ENCODE data around the gene LRP2.

The LRP2 gene

DNA sequence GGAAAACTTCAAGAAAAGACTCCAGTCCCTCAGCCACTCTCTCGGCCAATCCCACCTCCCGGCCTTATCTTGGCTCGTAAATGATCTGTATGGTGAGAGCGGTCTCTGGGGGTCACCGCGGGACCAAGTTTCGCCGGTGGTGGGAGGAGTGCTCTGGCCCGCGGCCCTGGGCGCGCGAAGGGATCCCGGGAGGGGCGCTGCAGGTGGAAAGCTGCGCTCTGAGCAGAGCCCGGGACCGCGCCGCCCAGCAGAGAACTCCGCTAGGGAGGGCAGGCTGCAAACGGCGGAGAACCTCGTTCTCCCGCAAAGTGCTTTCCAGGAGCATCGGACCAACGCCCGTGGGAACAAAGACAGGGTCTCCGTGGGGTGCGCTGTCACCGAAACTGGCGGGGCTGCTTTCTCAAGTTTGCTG lies 622 bp downstream of the LRP2 start:
- no peak overlapping the region for H3K27ac ChIP-seq

DNA sequence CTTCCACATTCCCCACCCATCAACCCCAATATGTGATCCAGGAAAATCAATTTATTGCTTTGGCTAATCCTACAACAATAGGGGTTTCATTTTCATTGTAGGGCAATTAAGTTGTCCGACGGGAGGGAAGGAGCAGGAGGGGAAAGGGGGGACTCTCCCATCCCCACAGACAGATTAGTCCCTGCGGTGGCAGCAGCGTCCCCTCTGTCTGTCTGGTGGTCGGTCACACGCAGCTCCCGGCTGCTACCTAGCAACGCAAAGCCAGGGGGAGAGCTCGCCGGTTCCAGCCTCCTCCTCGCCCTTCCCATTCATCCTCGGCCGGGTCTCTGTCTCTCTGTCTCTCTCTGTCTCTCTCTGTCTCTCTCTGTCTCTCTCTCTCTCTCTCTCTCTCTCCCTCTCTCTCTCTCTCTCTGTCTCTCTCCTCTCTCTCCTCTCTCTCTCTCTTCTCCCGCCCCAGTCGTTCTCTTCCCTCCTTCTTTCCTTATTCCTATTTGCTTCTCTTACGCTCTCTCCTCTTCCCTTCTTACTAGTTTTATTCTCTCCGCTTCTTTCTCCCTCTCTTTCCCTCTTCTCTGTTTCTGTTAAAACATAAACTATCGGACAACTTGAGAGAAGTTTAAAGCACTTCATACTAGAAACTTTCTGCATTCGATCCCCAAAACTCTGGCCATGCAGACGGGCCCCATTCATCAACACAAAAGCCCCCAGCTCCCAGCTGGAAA lies 1.2 kb downstream of the LRP2 start:
- no peak overlapping the region for H3K27ac ChIP-seq

More for the DNA sequence above, 622 bp downstream of the LRP2 start:
- TF ChIP-seq, protein P1, sequence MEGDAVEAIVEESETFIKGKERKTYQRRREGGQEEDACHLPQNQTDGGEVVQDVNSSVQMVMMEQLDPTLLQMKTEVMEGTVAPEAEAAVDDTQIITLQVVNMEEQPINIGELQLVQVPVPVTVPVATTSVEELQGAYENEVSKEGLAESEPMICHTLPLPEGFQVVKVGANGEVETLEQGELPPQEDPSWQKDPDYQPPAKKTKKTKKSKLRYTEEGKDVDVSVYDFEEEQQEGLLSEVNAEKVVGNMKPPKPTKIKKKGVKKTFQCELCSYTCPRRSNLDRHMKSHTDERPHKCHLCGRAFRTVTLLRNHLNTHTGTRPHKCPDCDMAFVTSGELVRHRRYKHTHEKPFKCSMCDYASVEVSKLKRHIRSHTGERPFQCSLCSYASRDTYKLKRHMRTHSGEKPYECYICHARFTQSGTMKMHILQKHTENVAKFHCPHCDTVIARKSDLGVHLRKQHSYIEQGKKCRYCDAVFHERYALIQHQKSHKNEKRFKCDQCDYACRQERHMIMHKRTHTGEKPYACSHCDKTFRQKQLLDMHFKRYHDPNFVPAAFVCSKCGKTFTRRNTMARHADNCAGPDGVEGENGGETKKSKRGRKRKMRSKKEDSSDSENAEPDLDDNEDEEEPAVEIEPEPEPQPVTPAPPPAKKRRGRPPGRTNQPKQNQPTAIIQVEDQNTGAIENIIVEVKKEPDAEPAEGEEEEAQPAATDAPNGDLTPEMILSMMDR (conservative IDR thresholded peaks at IDR 0.05): 0 out of 2 replicates have a peak, but pooled peaks have one; percentile 10

DNA sequence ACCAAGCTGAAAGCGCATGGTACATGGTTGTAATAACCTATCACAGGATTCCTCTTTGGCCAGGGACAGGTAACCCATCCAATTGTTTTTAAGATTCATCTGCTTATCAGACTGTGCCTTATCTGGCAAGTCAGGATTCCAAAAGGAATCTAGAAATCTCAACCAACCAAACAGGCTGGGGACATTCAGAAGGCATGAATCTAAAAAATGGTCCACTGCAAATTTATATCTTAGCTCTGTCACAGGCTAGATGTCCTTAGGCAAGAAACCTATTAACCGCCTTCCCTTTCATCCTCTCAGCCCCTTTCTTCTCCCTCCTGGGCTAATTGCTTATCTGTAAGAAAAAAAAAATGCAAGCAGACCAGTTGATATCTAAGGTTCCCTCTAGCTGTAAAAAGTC lies 4.3 kb downstream of the LRP2 start:
- TF ChIP-seq, protein P1 (conservative IDR thresholded peaks at IDR 0.05): no peak

More for the DNA sequence above, 1.2 kb downstream of the LRP2 start:
- TF ChIP-seq, protein P1 (conservative IDR thresholded peaks at IDR 0.05): no peak

DNA sequence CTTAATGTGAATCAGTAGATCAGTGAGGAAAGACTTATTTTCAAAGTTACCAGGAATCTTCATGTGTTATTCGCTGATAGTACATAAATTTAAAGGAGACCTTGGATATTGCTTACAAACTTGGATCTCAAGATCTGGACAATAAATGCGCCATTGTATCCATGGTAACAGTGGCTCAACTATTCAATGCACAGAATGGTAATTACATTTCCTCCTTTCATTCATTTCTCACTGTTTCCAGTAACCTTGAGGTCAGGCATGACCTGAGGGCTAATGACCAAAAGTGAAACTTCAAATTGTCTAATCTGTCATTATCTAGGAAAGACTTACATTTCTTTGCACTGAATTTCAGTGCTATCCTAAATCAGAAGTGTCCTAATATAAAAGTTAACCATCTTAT lies 8.1 kb downstream of the LRP2 start:
- H3K27ac ChIP-seq: no peak overlapping the region
- TF ChIP-seq, protein P1 (conservative IDR thresholded peaks at IDR 0.05): no peak

More for the DNA sequence above, 4.3 kb downstream of the LRP2 start:
- H3K27ac ChIP-seq: no peak overlapping the region

DNA sequence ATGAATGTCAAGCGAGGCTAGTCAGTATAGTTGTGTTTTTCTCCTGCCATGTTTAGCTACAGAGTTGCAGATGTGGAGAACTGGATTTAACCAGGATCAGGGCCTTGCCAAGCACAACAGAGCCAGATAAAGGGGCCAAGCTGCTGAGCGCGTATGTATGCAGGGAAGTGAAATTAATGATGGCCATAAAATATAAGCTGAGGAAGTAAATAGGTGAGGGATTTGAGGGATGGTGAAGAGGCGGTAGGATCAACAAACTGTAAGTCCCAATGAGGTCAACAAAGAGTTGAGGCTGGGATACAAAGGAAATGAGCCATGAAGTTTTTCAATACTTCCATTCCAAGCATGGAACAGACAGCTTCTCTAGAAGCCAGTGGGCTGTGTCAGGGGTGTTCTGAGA lies 10.6 kb downstream of the LRP2 start:
- no peak overlapping the region for H3K27ac ChIP-seq
- TF ChIP-seq, protein P1 (conservative IDR thresholded peaks at IDR 0.05): no peak

DNA sequence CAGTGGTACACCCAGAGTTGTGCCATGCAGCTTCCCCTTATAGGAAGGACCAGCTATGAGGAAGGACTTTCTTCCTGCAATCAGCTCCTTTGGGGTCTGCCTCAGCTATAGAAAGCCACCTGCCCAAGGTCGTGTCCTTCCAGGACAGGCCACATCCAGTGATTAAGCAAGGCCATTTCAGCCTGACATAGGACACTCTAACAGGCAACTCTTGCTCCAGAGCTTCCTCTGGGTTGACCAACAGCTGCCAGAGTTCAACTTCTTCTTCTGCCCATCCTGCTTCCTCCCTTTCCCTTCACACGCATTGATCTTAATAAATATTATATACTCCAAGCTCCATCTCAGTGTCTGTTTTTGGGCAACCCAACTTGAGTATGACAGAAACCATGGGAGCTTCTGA lies 12.8 kb downstream of the LRP2 start:
- no peak overlapping the region for H3K27ac ChIP-seq
- TF ChIP-seq, protein P1 (conservative IDR thresholded peaks at IDR 0.05): no peak

DNA sequence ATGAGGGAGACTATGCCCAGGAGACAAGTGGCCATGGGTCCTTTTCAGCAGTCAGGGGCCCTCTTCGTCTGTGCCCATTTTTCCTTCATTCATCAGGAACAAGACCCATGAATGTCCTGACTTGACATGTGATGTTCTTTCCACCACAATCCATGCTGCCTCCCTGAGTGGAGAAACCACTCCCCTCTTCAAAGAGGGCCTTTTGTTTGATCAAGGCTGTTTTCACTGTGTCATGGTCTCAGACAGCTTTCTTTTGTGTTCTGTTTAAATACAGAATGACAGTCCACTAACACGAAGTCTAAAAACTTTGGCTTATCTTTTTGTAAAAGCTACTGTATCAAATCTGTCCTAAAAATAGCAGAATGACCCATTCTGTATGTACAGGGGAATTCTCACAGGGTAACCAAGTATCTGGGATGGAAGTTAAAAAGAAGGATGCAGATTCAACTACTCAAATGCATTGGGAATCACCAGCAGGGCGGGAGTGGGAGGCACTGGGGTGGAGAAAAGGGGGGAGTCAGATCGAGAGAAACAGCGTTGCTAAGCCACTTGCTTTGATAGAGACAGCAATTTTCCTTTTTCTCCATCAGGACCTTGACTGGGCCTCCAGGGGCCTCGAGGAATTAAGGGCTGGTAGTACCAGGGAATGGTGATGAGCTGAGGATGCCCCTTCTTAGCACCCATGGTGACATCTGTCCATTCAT lies 13.9 kb downstream of the LRP2 start:
- H3K27ac ChIP-seq: no peak overlapping the region
- TF ChIP-seq, protein P1 (conservative IDR thresholded peaks at IDR 0.05): no peak
